ENCODE measurements around the gene SLC13A2.
"Not testable (repeated sequence)": the region's sequence is repeated elsewhere in the genome, so short reads cannot be mapped to it uniquely, and the experiment has no call there.

SLC13A2 gene

DNA sequence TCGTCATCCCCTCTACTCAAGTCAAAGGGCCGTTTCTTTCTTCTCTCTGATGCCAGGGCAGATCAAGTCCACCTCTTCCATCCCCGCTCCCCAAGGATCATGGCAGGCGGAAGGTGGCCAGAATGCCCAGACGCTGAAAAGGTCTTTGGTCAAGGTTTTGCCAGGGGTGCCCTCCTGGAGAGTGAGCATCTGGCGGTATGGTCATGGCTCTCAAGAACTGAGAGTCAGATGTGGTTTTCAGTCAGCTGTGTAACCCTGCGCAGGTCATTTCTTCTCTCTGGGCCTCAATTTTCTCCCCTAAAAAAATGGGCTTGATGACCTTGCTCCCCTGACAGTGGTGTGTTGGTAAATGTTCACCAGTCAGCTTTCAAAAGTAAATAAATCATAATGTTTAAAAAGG is 45.1 kb downstream of the SLC13A2 start:
- DNase-seq = no peak

DNA sequence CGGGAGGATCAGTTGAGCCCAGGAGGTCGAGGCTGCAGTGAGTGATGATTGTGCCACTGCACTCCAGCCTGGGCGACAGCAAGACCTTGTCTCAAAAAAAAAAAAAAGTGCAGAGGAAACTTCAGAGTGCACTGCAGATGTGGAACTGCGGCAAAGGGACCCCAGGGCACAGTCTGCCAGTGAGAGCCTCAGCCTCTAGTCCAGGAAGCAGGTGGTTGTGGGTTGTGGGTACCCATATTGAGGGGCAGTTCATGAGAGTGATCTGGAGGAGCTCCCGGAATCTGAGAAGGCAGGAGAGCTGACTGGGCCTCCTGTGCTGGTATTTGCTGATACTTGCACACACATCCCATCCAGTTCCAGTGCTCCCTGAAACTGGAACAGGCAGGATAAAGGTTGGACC is 45.8 kb downstream of the SLC13A2 start:
- DNase-seq = no peak

- no peak for DNase-seq
Measured at GRCh38 chr17:28520687-28521086, 47.2 kb downstream of the SLC13A2 start.

- no peak for DNase-seq
Measured at GRCh38 chr17:28521311-28522085, 48.1 kb downstream of the SLC13A2 start.

GRCh38 chr17:28522281-28522680 is 48.8 kb downstream of the SLC13A2 start:
- not testable (repeated sequence) for DNase-seq

DNA sequence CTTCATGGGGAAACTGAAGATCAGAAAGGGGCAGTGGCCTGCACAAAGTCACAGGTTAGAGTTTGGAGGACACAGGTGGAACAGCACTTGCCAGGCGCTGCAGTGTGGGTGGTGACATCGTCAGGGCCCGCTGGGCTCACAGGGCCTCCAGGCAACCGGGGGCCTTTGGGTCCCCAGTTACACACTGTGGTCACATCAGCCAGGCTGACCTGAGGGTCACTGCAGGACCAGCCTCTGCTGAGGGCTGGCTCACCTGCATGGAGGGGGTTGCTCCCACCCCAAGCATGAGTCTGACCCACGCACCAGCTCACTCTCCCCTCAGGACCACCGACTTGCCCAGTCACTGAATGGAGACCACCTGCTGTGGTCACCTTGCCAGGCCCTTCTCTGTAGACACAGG is 49.7 kb downstream of the SLC13A2 start:
- DNase-seq = no peak

- no peak for DNase-seq
Measured at GRCh38 chr17:28523876-28524275, 50.4 kb downstream of the SLC13A2 start.

- no peak for DNase-seq
Measured at GRCh38 chr17:28524476-28525424, 51.3 kb downstream of the SLC13A2 start.

DNA sequence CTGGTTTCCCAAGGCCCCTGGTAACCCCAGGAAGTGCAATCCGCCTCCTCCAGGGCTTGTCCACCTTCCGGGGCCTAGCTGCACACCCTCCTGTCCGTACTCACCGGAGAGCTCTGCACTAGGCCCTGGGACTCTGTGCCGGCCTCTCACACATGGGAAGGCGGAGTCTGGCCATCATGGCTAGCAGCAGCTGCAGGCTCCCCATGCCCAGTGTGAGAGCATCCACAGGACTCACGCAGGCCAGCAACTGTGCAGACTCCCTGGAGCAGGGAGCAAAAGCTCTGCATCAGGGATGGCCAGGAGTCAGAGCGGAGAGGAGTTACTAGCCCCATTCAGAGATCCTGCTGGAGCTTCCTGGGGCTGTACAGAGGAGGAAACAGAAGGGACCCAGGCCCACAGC is 52.9 kb downstream of the SLC13A2 start:
- DNase-seq = no peak

DNA sequence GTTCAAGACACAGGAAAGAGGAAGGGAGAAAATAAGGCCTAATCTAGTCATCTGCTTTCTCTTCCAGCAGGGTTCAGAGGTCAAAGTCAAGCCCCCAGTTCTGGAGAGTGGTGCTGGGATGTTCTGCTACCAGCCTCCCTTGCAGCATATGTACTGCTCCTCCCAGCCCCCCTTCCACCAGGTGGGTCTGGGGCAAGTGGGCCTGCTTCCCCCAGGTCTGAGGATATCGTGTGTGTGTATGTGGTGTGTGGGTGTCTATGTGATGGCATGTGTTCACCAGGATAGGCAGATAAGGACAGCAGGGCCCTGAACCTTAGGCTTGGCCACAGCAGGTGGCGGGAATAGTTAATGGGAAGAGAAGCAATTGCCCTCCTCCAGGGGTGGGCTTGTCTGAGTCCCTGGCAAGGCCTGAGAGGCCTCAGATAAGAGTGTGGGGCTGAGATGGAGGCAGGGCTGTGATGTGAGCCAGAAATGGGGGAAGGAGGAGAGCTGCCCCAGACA is 53.8 kb downstream of the SLC13A2 start:
- DNase-seq = no peak

DNA sequence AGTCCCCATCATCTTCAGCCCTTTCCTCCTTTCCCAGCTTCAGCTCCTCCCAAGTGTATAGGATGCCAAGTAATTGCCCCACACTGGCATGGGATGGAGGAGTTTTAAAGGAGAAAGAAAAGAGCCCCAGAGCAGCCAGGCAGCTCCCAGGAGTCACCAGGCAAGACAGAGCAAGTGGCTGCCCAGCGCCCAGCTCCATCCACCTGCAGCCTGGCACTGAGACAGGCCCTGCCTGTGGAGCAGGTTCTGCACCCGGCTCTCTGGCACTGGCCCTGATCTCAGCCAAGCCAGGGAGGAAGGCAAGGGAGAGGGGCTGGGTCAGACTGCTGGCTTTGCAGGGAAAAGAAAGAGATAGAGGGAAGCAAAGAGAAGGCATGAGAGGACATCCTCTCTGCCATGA is 54.4 kb downstream of the SLC13A2 start:
- DNase-seq = no peak

- no peak for DNase-seq
Measured at GRCh38 chr17:28528327-28529012, 55.0 kb downstream of the SLC13A2 start.

DNA sequence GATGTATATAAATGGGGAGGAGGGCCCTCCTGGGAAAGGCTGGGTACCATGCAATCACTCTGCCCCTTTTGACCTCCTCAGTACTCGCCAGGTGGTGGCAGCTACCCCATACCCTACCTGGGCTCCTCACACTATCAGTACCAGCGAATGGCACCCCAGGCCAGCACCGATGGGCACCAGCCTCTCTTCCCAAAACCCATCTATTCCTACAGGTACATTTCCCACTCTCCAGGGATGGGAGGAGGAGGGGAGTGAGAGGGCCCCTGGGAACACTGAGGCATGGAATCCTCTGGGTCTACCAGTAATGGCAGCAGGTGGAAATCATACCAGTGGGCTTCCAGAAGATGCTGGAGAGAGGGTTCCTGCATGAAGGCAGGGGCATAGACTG is 55.6 kb downstream of the SLC13A2 start:
- no peak for DNase-seq

DNA sequence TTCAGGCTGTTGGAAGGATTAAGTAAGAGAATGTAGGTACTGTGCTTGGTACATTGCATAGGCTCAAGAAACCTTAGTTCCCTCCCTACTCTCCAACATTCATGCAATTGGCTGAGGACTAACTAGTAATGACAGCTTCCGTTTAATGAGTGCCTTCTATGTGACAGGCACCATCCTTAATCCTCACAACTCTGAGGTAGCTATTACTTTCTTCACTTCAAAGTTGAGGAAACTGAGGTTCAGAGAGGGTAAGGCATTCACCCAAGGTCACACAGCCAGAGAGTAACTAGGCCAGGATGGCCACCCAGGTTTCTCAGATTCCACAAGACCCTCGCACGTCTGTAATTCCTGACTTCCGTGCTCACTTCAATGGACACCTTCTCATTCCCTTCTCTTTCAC is 56.8 kb downstream of the SLC13A2 start:
- DNase-seq = no peak

GRCh38 chr17:28530926-28531325 is 57.5 kb downstream of the SLC13A2 start:
- DNase-seq = no peak

GRCh38 chr17:28532050-28532960 is 58.9 kb downstream of the SLC13A2 start:
- no peak for DNase-seq

GRCh38 chr17:28533091-28533807 is 59.8 kb downstream of the SLC13A2 start:
- no peak for DNase-seq

- no peak for DNase-seq
Measured at GRCh38 chr17:28534740-28535375, 61.4 kb downstream of the SLC13A2 start.

GRCh38 chr17:28536532-28537218 is 63.2 kb downstream of the SLC13A2 start:
- DNase-seq = no peak

- no peak for DNase-seq
Measured at GRCh38 chr17:28537219-28537610, 63.8 kb downstream of the SLC13A2 start.
